Measurements from ENCODE around the gene GNLY. TPM values are rescaled to one million over a fixed set of nuclear protein-coding genes. Genes with fewer than 3 reads are reported as not detected.

Gene GNLY
- total RNA-seq, 1 donor from 2014 or later = 0.65 TPM

GRCh38 chr2:85718885-85719492, 24.8 kb downstream of the GNLY start:
- no peaks in the 10 kb centered on the region for H3K9me3 ChIP-seq (ENCODE audit: low read depth)
- H4K20me1 ChIP-seq (ENCODE audit: low read depth) = no peaks in the 10 kb centered on the region
- no peak overlapping the region for H3K4me3 ChIP-seq
- H3K9ac ChIP-seq = no peak overlapping the region
- peaks cover 9% of the 10 kb centered on the region for H3K9me3 Mint-ChIP-seq
- H3K36me3 ChIP-seq = no peaks in the 10 kb centered on the region
- no peaks in the 10 kb centered on the region for H3K27me3 ChIP-seq
- peaks cover 24% of the 10 kb centered on the region for H3K4me1 Mint-ChIP-seq
- H3K27me3 Mint-ChIP-seq (ENCODE audit: insufficient read depth, low read depth) = peaks cover 13% of the 10 kb centered on the region
- TF ChIP-seq EZH2phosphoT487 (IDR thresholded peaks at IDR 0.05) (no peak), EZH2 (IDR thresholded peaks at IDR 0.05) (no peak), CTCF (IDR thresholded peaks at IDR 0.05) (no peak)
- no peak overlapping the region for H3K4me3 Mint-ChIP-seq
- H3K4me1 ChIP-seq = peaks cover 22% of the 10 kb centered on the region
- H3K36me3 Mint-ChIP-seq = no peaks in the 10 kb centered on the region
- H2AFZ ChIP-seq (replicated peaks) = no peak overlapping the region
- no peaks in the 10 kb centered on the region for H3K79me2 ChIP-seq (ENCODE audit: low read depth)
- H3K27ac ChIP-seq = no peak overlapping the region
- no peak for DNase-seq (ENCODE audit: low spot score)
- peak overlapping the region; percentile 21 for H3K27ac Mint-ChIP-seq
- peaks cover 4% of the 10 kb centered on the region for H3F3A ChIP-seq (ENCODE audit: low read depth)
- no peak overlapping the region for H3K4me2 ChIP-seq

GRCh38 chr2:85719609-85720240, 25.6 kb downstream of the GNLY start:
- H3K9me3 Mint-ChIP-seq = peaks cover 9% of the 10 kb centered on the region
- no peak overlapping the region for H3K4me3 Mint-ChIP-seq
- Histone ChIP-seq H3K27ac (no peak overlapping the region), H3K4me3 (no peak overlapping the region), H3K27me3 (peaks cover 5% of the 10 kb centered on the region), H3F3A (ENCODE audit: low read depth) (peaks cover 4% of the 10 kb centered on the region), H3K4me1 (peaks cover 22% of the 10 kb centered on the region), H3K36me3 (no peaks in the 10 kb centered on the region), H3K9me3 (ENCODE audit: low read depth) (no peaks in the 10 kb centered on the region), H4K20me1 (ENCODE audit: low read depth) (no peaks in the 10 kb centered on the region), H3K79me2 (ENCODE audit: low read depth) (no peaks in the 10 kb centered on the region), H3K4me2 (no peak overlapping the region), H3K9ac (no peak overlapping the region), H2AFZ (replicated peaks) (no peak overlapping the region)
- H3K4me1 Mint-ChIP-seq = peaks cover 24% of the 10 kb centered on the region
- H3K27me3 Mint-ChIP-seq (ENCODE audit: insufficient read depth, low read depth) = peaks cover 11% of the 10 kb centered on the region
- H3K27ac Mint-ChIP-seq = no peak overlapping the region
- DNase-seq (ENCODE audit: low spot score) = no peak
- no peaks in the 10 kb centered on the region for H3K36me3 Mint-ChIP-seq
- TF ChIP-seq CTCF (IDR thresholded peaks at IDR 0.05) = no peak
- no peak for TF ChIP-seq EZH2 (IDR thresholded peaks at IDR 0.05)
- TF ChIP-seq EZH2phosphoT487 (IDR thresholded peaks at IDR 0.05) = no peak

- H3K79me2 ChIP-seq (ENCODE audit: low read depth) = no peaks in the 10 kb centered on the region
- H3K4me3 ChIP-seq = no peak overlapping the region
- no peaks in the 10 kb centered on the region for H3K36me3 Mint-ChIP-seq
- H3K27ac Mint-ChIP-seq = no peak overlapping the region
- H3K9ac ChIP-seq = no peak overlapping the region
- no peak overlapping the region for H2AFZ ChIP-seq (replicated peaks)
- no peak overlapping the region for H3K4me2 ChIP-seq
- H3K36me3 ChIP-seq = no peaks in the 10 kb centered on the region
- no peak overlapping the region for H3K4me3 Mint-ChIP-seq
- peaks cover 12% of the 10 kb centered on the region for H3K27me3 Mint-ChIP-seq (ENCODE audit: insufficient read depth, low read depth)
- H3F3A ChIP-seq (ENCODE audit: low read depth) = peaks cover 4% of the 10 kb centered on the region
- H3K9me3 ChIP-seq (ENCODE audit: low read depth) = no peaks in the 10 kb centered on the region
- peaks cover 9% of the 10 kb centered on the region for H3K9me3 Mint-ChIP-seq
- no peak overlapping the region for H3K27ac ChIP-seq
- H3K4me1 ChIP-seq = peaks cover 22% of the 10 kb centered on the region
- DNase-seq (ENCODE audit: low spot score) = no peak
- peaks cover 27% of the 10 kb centered on the region for H3K4me1 Mint-ChIP-seq
- H4K20me1 ChIP-seq (ENCODE audit: low read depth) = no peaks in the 10 kb centered on the region
- TF ChIP-seq EZH2phosphoT487 (IDR thresholded peaks at IDR 0.05) (no peak), EZH2 (IDR thresholded peaks at IDR 0.05) (no peak), CTCF (IDR thresholded peaks at IDR 0.05) (no peak)
- H3K27me3 ChIP-seq = peaks cover 13% of the 10 kb centered on the region
Observed at GRCh38 chr2:85720533-85720932, 26.4 kb downstream of the GNLY start.
